ENCODE measurements around the gene ZNF593OS.

Gene ZNF593OS

GRCh38 chr1:26158908-26159742 lies 12.5 kb downstream of the ZNF593OS start, which contains the start of gene FAM110D:
Gene FAM110D, plus strand, starts transcription at chr1:26159079. Its CDS starts 2,213 bp downstream, at chr1:26161292.
- DNase-seq (ENCODE audit: low spot score) = no peak

- no peak for DNase-seq (ENCODE audit: low spot score)
Observed at GRCh38 chr1:26158271-26158907, 13.2 kb downstream of the ZNF593OS start.

GRCh38 chr1:26156285-26157038 lies 15.2 kb downstream of the ZNF593OS start:
- DNase-seq (ENCODE audit: low spot score) = no peak

- DNase-seq (ENCODE audit: low spot score) = no peak
Observed at GRCh38 chr1:26155370-26156284, 16.0 kb downstream of the ZNF593OS start.

DNA sequence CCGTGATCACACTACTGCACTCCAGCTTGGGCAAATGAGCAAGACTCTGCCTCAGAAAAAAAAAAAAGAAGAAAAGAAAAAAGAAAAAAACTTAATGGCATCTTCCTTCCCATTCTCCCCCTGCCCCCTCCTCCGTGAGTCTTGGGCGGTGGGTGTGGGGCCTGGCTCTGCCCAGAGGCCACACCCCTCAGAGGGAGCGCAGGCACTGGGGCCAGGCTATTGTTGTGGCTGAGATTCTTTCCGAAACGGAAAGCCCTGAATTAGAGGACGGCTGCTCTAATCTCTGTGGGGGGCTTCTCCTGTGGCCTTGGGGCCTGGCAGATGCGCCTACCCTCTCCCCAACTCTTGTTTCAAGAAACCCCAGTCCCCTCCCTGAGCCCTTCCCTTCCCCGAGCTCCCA lies 16.9 kb downstream of the ZNF593OS start:
- DNase-seq (ENCODE audit: low spot score) = no peak

GRCh38 chr1:26153966-26154532 lies 17.6 kb downstream of the ZNF593OS start:
- no peak for DNase-seq (ENCODE audit: low spot score)

DNA sequence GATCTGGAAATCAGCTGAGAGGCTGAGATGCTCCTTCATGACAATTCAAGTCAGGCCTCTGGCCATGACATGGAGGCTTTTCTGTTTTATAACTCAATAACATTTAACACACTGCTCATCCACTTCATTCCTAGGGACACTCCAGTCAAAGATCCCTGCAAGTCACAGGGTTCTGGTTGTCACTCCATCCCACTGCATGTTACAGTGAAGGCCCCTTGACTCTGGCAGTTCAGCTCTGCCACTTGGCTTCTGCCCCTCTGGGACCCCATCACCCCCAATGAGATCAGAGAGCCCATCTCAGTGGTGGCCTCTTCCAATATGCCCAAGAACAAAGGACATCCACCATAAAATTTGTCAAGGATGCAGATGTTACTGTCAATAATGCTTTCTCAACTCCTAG lies 22.7 kb downstream of the ZNF593OS start:
- no peak for DNase-seq (ENCODE audit: low spot score)

GRCh38 chr1:26145960-26146294 lies 25.7 kb downstream of the ZNF593OS start:
- DNase-seq (ENCODE audit: low spot score) = no peak

GRCh38 chr1:26145041-26145959 lies 26.3 kb downstream of the ZNF593OS start:
- peak; percentile 88 for DNase-seq (ENCODE audit: low spot score)

GRCh38 chr1:26142159-26142558 lies 29.5 kb downstream of the ZNF593OS start:
- DNase-seq (ENCODE audit: low spot score) = no peak

- DNase-seq (ENCODE audit: low spot score) = no peak
Observed at GRCh38 chr1:26138974-26139558, 32.6 kb downstream of the ZNF593OS start.

DNA sequence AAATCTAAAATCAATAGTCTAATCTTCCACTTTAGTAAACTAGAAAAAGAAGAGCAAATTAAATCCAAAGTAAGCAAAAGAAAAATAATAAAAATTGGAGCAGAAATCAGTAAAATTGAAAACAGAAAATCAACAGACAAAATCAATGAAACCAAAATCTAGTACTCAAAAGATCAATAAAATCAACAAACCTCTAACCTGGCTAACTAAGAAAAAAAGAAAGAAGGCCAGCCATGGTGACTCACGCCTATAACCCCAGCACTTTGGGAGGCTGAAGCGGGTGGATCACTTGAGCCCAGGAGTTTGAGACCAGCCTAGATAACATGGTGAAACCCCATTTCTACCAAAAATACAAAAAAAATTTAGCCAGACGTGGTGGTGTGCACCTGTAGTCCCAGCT lies 37.2 kb downstream of the ZNF593OS start:
- DNase-seq (ENCODE audit: low spot score) = no peak

DNA sequence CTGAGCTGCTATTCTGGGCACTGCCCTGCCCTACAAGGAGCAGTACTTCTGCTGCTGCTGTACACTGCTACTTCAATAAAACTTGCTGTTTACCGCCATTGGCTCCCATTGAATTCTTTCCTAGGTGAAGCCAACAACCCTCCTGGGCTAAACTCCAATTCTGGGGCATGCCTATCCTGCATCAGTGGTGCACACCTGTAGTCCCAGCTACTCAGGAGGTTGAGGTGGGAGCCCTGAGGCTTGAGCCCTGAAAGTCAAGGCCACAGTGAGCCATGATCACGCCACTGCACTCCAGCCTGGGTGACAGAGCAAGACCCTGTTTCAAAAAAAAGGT lies 38.8 kb downstream of the ZNF593OS start:
- DNase-seq (ENCODE audit: low spot score) = no peak

GRCh38 chr1:26132128-26132833 lies 39.4 kb downstream of the ZNF593OS start:
- peak; percentile 59 for DNase-seq (ENCODE audit: low spot score)

DNA sequence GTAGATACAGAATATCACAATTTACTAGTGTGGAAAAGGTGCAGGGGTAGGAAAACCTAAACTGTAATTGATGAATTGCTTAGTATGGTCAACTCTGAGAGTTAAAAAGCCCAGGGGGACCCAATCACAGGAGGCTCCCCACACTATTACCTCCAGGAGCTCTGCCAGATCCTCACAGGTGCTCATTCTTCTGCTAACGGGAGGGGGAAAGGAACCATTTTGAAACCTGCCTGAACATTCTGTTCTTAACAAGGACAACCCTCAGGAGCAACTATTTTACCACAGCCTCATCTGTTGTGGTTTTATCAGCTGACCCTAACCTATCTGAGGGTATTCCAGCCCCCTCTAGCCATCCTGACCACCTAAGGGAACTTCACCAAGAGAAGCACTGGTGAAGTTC lies 40.9 kb downstream of the ZNF593OS start:
- no peak for DNase-seq (ENCODE audit: low spot score)

GRCh38 chr1:26129778-26130177 lies 41.9 kb downstream of the ZNF593OS start:
- no peak for DNase-seq (ENCODE audit: low spot score)

- DNase-seq (ENCODE audit: low spot score) = no peak
Observed at GRCh38 chr1:26127235-26128163, 44.1 kb downstream of the ZNF593OS start.
